Endothelial cell of umbilical vein (primary cell): ENCODE results near the gene TMEM233. TPM values are rescaled to one million over a fixed set of nuclear protein-coding genes. Genes with fewer than 3 reads are reported as not detected.

ENCODE experiments used
- BruUV-seq: library from RNA; stranded (reverse); fragments of 400-500 nt; replicated peaks from 2 replicates; lab custom pipeline; 2021; lab: Mats Ljungman, UMichigan
- CTCF ChIA-PET: fragments of 300-600, 350-600 bp; sonication (Branson Sonifier 250); formaldehyde crosslinking; loops from one replicate; lab custom pipeline; 2021; ENCODE audit warnings: antibody characterized with exemption, inconsistent platforms; lab: Charles Lee
- POLR2A ChIA-PET: fragments of 300-600, 350-600 bp; sonication (Branson Sonifier 250); formaldehyde crosslinking; loops from one replicate; lab custom pipeline; 2021; ENCODE audit warnings: antibody characterized with exemption, inconsistent platforms; lab: Charles Lee
- DNase-seq: peaks from one replicate; pipeline ENCODE4 v3.0.0-alpha.2; 2011; ENCODE audit warnings: low read depth, low spot score
- FAIRE-seq: peaks from 2 replicates; lab custom pipeline; 2011; peaks lifted over from hg19 to GRCh38; lab: Jason Lieb, UNC
- H2AFZ ChIP-seq: 2 replicates; pipeline ENCODE4 v1.6.0; 2012; ENCODE audit warnings: low read depth, low read length, control low read depth, inconsistent platforms
- H3K27ac ChIP-seq: 2 replicates; pipeline ENCODE4 v1.5.1; 2011; ENCODE audit warnings: low read depth, mild to moderate bottlenecking, control low read depth, low read length, moderate library complexity; ENCODE audit not compliant: insufficient read depth
- H3K27me3 ChIP-seq, 2 experiments: 2 replicates each; pipeline versions ENCODE4 v1.6.0 to v1.6.1; 2011; ENCODE audit warnings: low read length in 2 of 2, mixed read lengths in 1 of 2; ENCODE audit not compliant: control insufficient read depth in 2 of 2, insufficient read depth in 2 of 2
- H3K36me3 ChIP-seq, 2 experiments: 2 replicates in 1 of 2; 3 replicates in 1 of 2; pipeline ENCODE4 v1.5.1; 2011; ENCODE audit warnings: low read length in 2 of 2, mild to moderate bottlenecking in 1 of 2, moderate library complexity in 1 of 2; ENCODE audit not compliant: control insufficient read depth in 2 of 2, insufficient read depth in 2 of 2; ENCODE audit errors: extremely low read depth in 1 of 2
- H3K4me1 ChIP-seq: 3 replicates; pipeline ENCODE4 v1.5.1; 2011; ENCODE audit warnings: mild to moderate bottlenecking, low read length; ENCODE audit not compliant: control insufficient read depth, insufficient read depth; ENCODE audit errors: extremely low read depth
- H3K4me2 ChIP-seq: 2 replicates; pipeline ENCODE4 v1.6.1; 2011; ENCODE audit warnings: low read length, control low read depth, mixed read lengths; ENCODE audit not compliant: insufficient read depth
- H3K4me3 ChIP-seq, 3 experiments: fragments of 200-600 bp in 1 of 3; sonication (generic), shearing (Covaris generic) in 1 of 3; replicated peaks in 1 of 3; 2 replicates each; pipeline ENCODE4 v1.5.1; 2011 to 2016; ENCODE audit warnings: control low read depth in 3 of 3, low read length in 3 of 3, mild to moderate bottlenecking in 2 of 3, inconsistent platforms in 1 of 3, low read depth in 1 of 3, moderate library complexity in 1 of 3; ENCODE audit not compliant: insufficient read depth in 1 of 3
- H3K79me2 ChIP-seq: 2 replicates; pipeline ENCODE4 v1.6.0; 2012; ENCODE audit warnings: low read length, inconsistent platforms; ENCODE audit not compliant: control insufficient read depth, insufficient read depth
- H3K9ac ChIP-seq: replicated peaks from 2 replicates; pipeline ENCODE3; 2011; ENCODE audit warnings: low read length, control low read depth; ENCODE audit not compliant: insufficient read depth; ENCODE audit errors: extremely low read depth
- H3K9me1 ChIP-seq: replicated peaks from 3 replicates; pipeline ENCODE4 v1.6.0; 2011; ENCODE audit warnings: mild to moderate bottlenecking, low read length; ENCODE audit not compliant: control insufficient read depth, insufficient read depth; ENCODE audit errors: extremely low read depth
- H3K9me3 ChIP-seq: replicated peaks from 2 replicates; pipeline ENCODE4 v1.5.1; 2012; ENCODE audit warnings: low read length, inconsistent platforms; ENCODE audit not compliant: control insufficient read depth, insufficient read depth
- H4K20me1 ChIP-seq: replicated peaks from 2 replicates; pipeline ENCODE3; 2011; ENCODE audit warnings: mild to moderate bottlenecking, low read length; ENCODE audit not compliant: control insufficient read depth, insufficient read depth; ENCODE audit errors: extremely low read depth
- EZH2 ChIP-seq: IDR thresholded peaks from 2 replicates; pipeline ENCODE4 v1.6.1; 2012; ENCODE audit warnings: borderline replicate concordance, low read depth, mild to moderate bottlenecking, moderate library complexity, low read length, inconsistent platforms; ENCODE audit not compliant: severe bottlenecking
- FOS ChIP-seq: IDR thresholded peaks from 2 replicates; pipeline ENCODE4 v1.6.1; 2011; ENCODE audit warnings: mild to moderate bottlenecking, low read length, moderate library complexity, borderline replicate concordance; ENCODE audit not compliant: insufficient read depth
- GATA2 ChIP-seq: IDR thresholded peaks from 2 replicates; pipeline ENCODE4 v1.7.0; 2011; ENCODE audit warnings: low read depth, mild to moderate bottlenecking, moderate library complexity, mixed read lengths, low read length; ENCODE audit not compliant: insufficient read length, insufficient read depth
- JUN ChIP-seq: IDR thresholded peaks from 2 replicates; pipeline ENCODE4 v1.6.1; 2011; ENCODE audit warnings: borderline replicate concordance, low read depth; ENCODE audit not compliant: insufficient read length, insufficient read depth
- MAX ChIP-seq: IDR thresholded peaks from 2 replicates; pipeline ENCODE4 v1.6.1; 2011; ENCODE audit not compliant: insufficient read depth, insufficient read length
- MYC ChIP-seq: IDR thresholded peaks from one replicate; pipeline ENCODE4 v1.6.1; 2011; ENCODE audit warnings: mild to moderate bottlenecking, low read depth, low read length
- POLR2A ChIP-seq: IDR thresholded peaks from 2 replicates; pipeline ENCODE4 v1.6.1; 2012; ENCODE audit warnings: low read depth, mild to moderate bottlenecking, control low read depth, low read length
- POLR2AphosphoS5 ChIP-seq: IDR thresholded peaks from 2 replicates; pipeline ENCODE4 v1.6.1; 2012; ENCODE audit warnings: low read depth, mild to moderate bottlenecking, control low read depth, low read length, moderate library complexity; ENCODE audit not compliant: insufficient read depth
- dilution Hi-C: fragments of 300-500 bp; cut with MboI; formaldehyde crosslinking; loops from one replicate; pipeline ENCODE4 v1.15.0; 2019; ENCODE audit warnings: low sequenced_read_pairs; ENCODE audit not compliant: extremely low pct_ligation_motif_present
- intact Hi-C: fragments of 100-400 bp; cut with micrococcal nuclease; formaldehyde crosslinking; loops from one replicate; pipeline ENCODE4 v1.10.0; 2022
- polyA plus RNA-seq, 4 experiments: library from polyadenylated mRNA; depleted of rRNA in 3 of 4; stranded (reverse) in 3 of 4; unstranded in 1 of 4; fragments of >200 nt; gene quantifications; 2 replicates each; pipeline versions ENCODE4 v1.2.1 to v1.2.3, GENCODE V29; 2011 to 2012; ENCODE audit warnings: missing spikeins in 1 of 4
- total RNA-seq: library from RNA; stranded (reverse); gene quantifications from 2 replicates; pipeline ENCODE4 v1.2.3, GENCODE V29; 2021
- TF ChIP-seq, protein P1 (sequence below), 2 donors: IDR thresholded peaks; 1 replicate in 1 of 2; 2 replicates in 1 of 2; pipeline ENCODE4 v1.5.1; 2011; ENCODE audit warnings: low read length in 2 of 2, mild to moderate bottlenecking in 2 of 2, moderate library complexity in 2 of 2, control low read depth in 1 of 2, inconsistent platforms in 1 of 2, low read depth in 1 of 2; ENCODE audit not compliant: insufficient read depth in 1 of 2; ENCODE audit errors: extremely low read depth in 1 of 2

The TMEM233 gene
- total and polyA plus RNA-seq, 2 donors (not counting 3 experiments of a cell fraction or from before 2014, with no cell fraction given): 0.01 TPM; not detected in 1

GRCh38 chr12:119589097-119589496, 4.5 kb upstream of the TMEM233 start:
- no peak for TF ChIP-seq JUN
- no peak for TF ChIP-seq MYC
- TF ChIP-seq MAX: no peak
- TF ChIP-seq POLR2AphosphoS5: no peak
- no peak for TF ChIP-seq FOS
- no peak for TF ChIP-seq POLR2A
- TF ChIP-seq, protein P1, sequence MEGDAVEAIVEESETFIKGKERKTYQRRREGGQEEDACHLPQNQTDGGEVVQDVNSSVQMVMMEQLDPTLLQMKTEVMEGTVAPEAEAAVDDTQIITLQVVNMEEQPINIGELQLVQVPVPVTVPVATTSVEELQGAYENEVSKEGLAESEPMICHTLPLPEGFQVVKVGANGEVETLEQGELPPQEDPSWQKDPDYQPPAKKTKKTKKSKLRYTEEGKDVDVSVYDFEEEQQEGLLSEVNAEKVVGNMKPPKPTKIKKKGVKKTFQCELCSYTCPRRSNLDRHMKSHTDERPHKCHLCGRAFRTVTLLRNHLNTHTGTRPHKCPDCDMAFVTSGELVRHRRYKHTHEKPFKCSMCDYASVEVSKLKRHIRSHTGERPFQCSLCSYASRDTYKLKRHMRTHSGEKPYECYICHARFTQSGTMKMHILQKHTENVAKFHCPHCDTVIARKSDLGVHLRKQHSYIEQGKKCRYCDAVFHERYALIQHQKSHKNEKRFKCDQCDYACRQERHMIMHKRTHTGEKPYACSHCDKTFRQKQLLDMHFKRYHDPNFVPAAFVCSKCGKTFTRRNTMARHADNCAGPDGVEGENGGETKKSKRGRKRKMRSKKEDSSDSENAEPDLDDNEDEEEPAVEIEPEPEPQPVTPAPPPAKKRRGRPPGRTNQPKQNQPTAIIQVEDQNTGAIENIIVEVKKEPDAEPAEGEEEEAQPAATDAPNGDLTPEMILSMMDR (IDR thresholded peaks at IDR 0.05; ENCODE audit: extremely low read depth in 1 of 2, insufficient read depth in 1 of 2, low read depth in 1 of 2, low read length in 2 of 2): no peak
- no peak for TF ChIP-seq GATA2
- no peak for TF ChIP-seq EZH2
- Histone ChIP-seq H3K9ac (no peak overlapping the region), H3K79me2 (no peaks in the 10 kb centered on the region), H3K9me3 (no peaks in the 10 kb centered on the region), H3K4me1 (peaks cover 2% of the 10 kb centered on the region), H3K27ac (no peak overlapping the region), H3K9me1 (no peaks in the 10 kb centered on the region), H4K20me1 (no peaks in the 10 kb centered on the region), H3K4me2 (no peak overlapping the region), H3K4me3 (no peak overlapping the region), H3K36me3 (no peaks in the 10 kb centered on the region), H3K27me3 (peaks cover 13 to 19% of the 10 kb centered on the region in 2 experiments), H2AFZ (no peak overlapping the region)
- ChIA-PET CTCF (interaction anchor here (0.7 to 1.4 kb wide), 4 partner anchors 11 to 191 kb away, joined by 3 to 7 read pairs (median 4); no protein-coding TSS in a partner anchor), POLR2A (no interaction called here)
- FAIRE-seq: no peak
- BruUV-seq: no TSS peak
- DNase-seq: no peak
- dilution Hi-C loops: no loop called here
- intact Hi-C loops: no loop called here
